HEK293 (cell line): Measurements from ENCODE around the gene DNAAF5.

Source experiments
- CTCF ChIA-PET: fragments of 350-600 bp; formaldehyde crosslinking; extraction: SDS; loops from one replicate; lab custom pipeline; 2021; ENCODE audit warnings: antibody characterized with exemption; lab: Yijun Ruan, JAX
- POLR2A ChIA-PET: fragments of 300-600 bp; formaldehyde crosslinking; extraction: SDS; loops from one replicate; lab custom pipeline; 2020; ENCODE audit warnings: antibody characterized with exemption, inconsistent platforms; lab: Yijun Ruan, JAX
- H3K27ac ChIP-seq: fragments of 200-500 bp; sonication (Bioruptor generic); 2 replicates; pipeline ENCODE4 v1.5.1; 2014; ENCODE audit warnings: low read depth, low read length, control low read depth, inconsistent platforms; ENCODE audit errors: extremely low read depth
- H3K36me3 ChIP-seq, 2 experiments: fragments of 200-500 bp in 1 of 2; sonication (Bioruptor generic) in 1 of 2; 1 replicate in 1 of 2; 2 replicates in 1 of 2; pipeline ENCODE4 v1.5.1; 2014 to 2017; ENCODE audit warnings: inconsistent platforms in 2 of 2, low read length in 2 of 2; ENCODE audit not compliant: control insufficient read depth in 2 of 2, insufficient read depth in 1 of 2
- H3K4me1 ChIP-seq: fragments of 200-500 bp; sonication (Bioruptor generic); 2 replicates; pipeline ENCODE4 v1.5.1; 2014; ENCODE audit warnings: mild to moderate bottlenecking, low read length, inconsistent platforms; ENCODE audit not compliant: control insufficient read depth, insufficient read depth
- H3K4me3 ChIP-seq: 2 replicates; pipeline ENCODE4 v1.5.1; 2011; ENCODE audit warnings: low read depth, mild to moderate bottlenecking, control low read depth, low read length, moderate library complexity
- H3K9me3 ChIP-seq: fragments of 200-500 bp; sonication (Bioruptor generic); 2 replicates; pipeline ENCODE4 v1.5.1; 2014; ENCODE audit warnings: low read depth, low read length, inconsistent platforms; ENCODE audit not compliant: control insufficient read depth, insufficient read depth
- BCL6B ChIP-seq: fragments of 450-650 bp; formaldehyde crosslinking; IDR thresholded peaks from 2 replicates; pipeline ENCODE4 v1.5.1; 2017; ENCODE audit warnings: missing biosample characterization, missing genetic modification characterization
- GFI1B ChIP-seq: fragments of 450-650 bp; formaldehyde crosslinking; IDR thresholded peaks from 2 replicates; pipeline ENCODE4 v1.5.1; 2016; ENCODE audit warnings: missing biosample characterization, missing genetic modification characterization
- HIC1 ChIP-seq: fragments of 450-650 bp; formaldehyde crosslinking; IDR thresholded peaks from 2 replicates; pipeline ENCODE4 v1.5.1; 2016; ENCODE audit warnings: missing biosample characterization, missing genetic modification characterization
- HOXA7 ChIP-seq: sonication (generic); formaldehyde crosslinking; IDR thresholded peaks from 2 replicates; pipeline ENCODE4 v1.8.1; 2022; ENCODE audit warnings: missing genetic modification reagents, borderline replicate concordance
- KLF7 ChIP-seq: fragments of 450-650 bp; formaldehyde crosslinking; IDR thresholded peaks from 2 replicates; pipeline ENCODE4 v1.5.1; 2016; ENCODE audit warnings: missing biosample characterization, missing genetic modification characterization, borderline replicate concordance
- PRDM6 ChIP-seq: fragments of 450-650 bp; formaldehyde crosslinking; IDR thresholded peaks from 2 replicates; pipeline ENCODE4 v1.5.1; 2017; ENCODE audit warnings: missing biosample characterization, missing genetic modification characterization
- SETDB1 ChIP-seq: IDR thresholded peaks from one replicate; pipeline ENCODE4 v1.6.1; 2017; ENCODE audit warnings: mild to moderate bottlenecking, low read length, moderate library complexity, mixed read lengths; ENCODE audit not compliant: insufficient read length
- SP7 ChIP-seq: fragments of 450-650 bp; formaldehyde crosslinking; IDR thresholded peaks from 2 replicates; pipeline ENCODE4 v1.5.1; 2016; ENCODE audit warnings: missing biosample characterization, missing genetic modification characterization
- TRIM28 ChIP-seq: IDR thresholded peaks from 2 replicates; pipeline ENCODE4 v1.6.1; 2011; ENCODE audit warnings: low read length, control low read depth, borderline replicate concordance
- ZFP37 ChIP-seq: fragments of 450-650 bp; formaldehyde crosslinking; IDR thresholded peaks from 2 replicates; pipeline ENCODE4 v1.5.1; 2016; ENCODE audit warnings: missing biosample characterization, missing genetic modification characterization
- ZNF10 ChIP-seq: fragments of 450-650 bp; formaldehyde crosslinking; IDR thresholded peaks from 2 replicates; pipeline ENCODE4 v1.5.1; 2017; ENCODE audit warnings: missing biosample characterization, missing genetic modification characterization
- ZNF114 ChIP-seq: fragments of 450-650 bp; formaldehyde crosslinking; IDR thresholded peaks from 2 replicates; pipeline ENCODE4 v1.5.0; 2017; ENCODE audit warnings: missing biosample characterization, missing genetic modification characterization
- ZNF146 ChIP-seq: fragments of 450-650 bp; formaldehyde crosslinking; IDR thresholded peaks from 2 replicates; pipeline ENCODE4 v1.5.1; 2016; ENCODE audit warnings: missing biosample characterization, missing genetic modification characterization
- ZNF169 ChIP-seq: fragments of 450-650 bp; formaldehyde crosslinking; IDR thresholded peaks from 2 replicates; pipeline ENCODE4 v1.5.1; 2016; ENCODE audit warnings: missing biosample characterization, missing genetic modification characterization
- ZNF211 ChIP-seq: fragments of 450-650 bp; formaldehyde crosslinking; IDR thresholded peaks from 2 replicates; pipeline ENCODE4 v1.5.1; 2016; ENCODE audit warnings: low read depth, missing biosample characterization, missing genetic modification characterization
- ZNF223 ChIP-seq: fragments of 450-650 bp; formaldehyde crosslinking; IDR thresholded peaks from 2 replicates; pipeline ENCODE4 v1.5.1; 2016; ENCODE audit warnings: missing biosample characterization, missing genetic modification characterization
- ZNF239 ChIP-seq: fragments of 450-650 bp; formaldehyde crosslinking; IDR thresholded peaks from 2 replicates; pipeline ENCODE4 v1.5.1; 2016; ENCODE audit warnings: missing biosample characterization, missing genetic modification characterization
- ZNF292 ChIP-seq: fragments of 450-650 bp; formaldehyde crosslinking; IDR thresholded peaks from 2 replicates; pipeline ENCODE4 v1.5.1; 2016; ENCODE audit warnings: low read depth, missing biosample characterization, missing genetic modification characterization, borderline replicate concordance
- ZNF324 ChIP-seq: fragments of 450-650 bp; formaldehyde crosslinking; IDR thresholded peaks from 2 replicates; pipeline ENCODE4 v1.5.1; 2016; ENCODE audit warnings: missing biosample characterization, missing genetic modification characterization
- ZNF514 ChIP-seq: fragments of 450-650 bp; formaldehyde crosslinking; IDR thresholded peaks from 2 replicates; pipeline ENCODE4 v1.5.1; 2016; ENCODE audit warnings: missing biosample characterization, missing genetic modification characterization
- ZNF555 ChIP-seq: fragments of 450-650 bp; formaldehyde crosslinking; conservative IDR thresholded peaks from 2 replicates; pipeline ENCODE4 v1.5.1; 2017; ENCODE audit warnings: missing biosample characterization, mild to moderate bottlenecking, missing genetic modification characterization, inconsistent platforms
- ZNF558 ChIP-seq: fragments of 450-650 bp; formaldehyde crosslinking; IDR thresholded peaks from 2 replicates; pipeline ENCODE4 v1.5.1; 2016; ENCODE audit warnings: missing biosample characterization, missing genetic modification characterization
- ZNF626 ChIP-seq: fragments of 450-650 bp; sonication (Bioruptor Pico); formaldehyde crosslinking; IDR thresholded peaks from 2 replicates; pipeline ENCODE4 v1.5.1; 2018; ENCODE audit warnings: missing biosample characterization, missing genetic modification characterization, inconsistent platforms
- ZNF677 ChIP-seq: fragments of 450-650 bp; IDR thresholded peaks from 2 replicates; pipeline ENCODE4 v1.5.0; 2018; ENCODE audit warnings: missing biosample characterization, mild to moderate bottlenecking, missing genetic modification characterization, moderate library complexity
- ZNF707 ChIP-seq: fragments of 450-650 bp; formaldehyde crosslinking; IDR thresholded peaks from 2 replicates; pipeline ENCODE4 v1.5.1; 2016; ENCODE audit warnings: missing biosample characterization, missing genetic modification characterization
- TF ChIP-seq, protein P1 (sequence below): fragments of 450-650 bp; formaldehyde crosslinking; IDR thresholded peaks from 2 replicates; pipeline ENCODE4 v1.5.0; 2017; ENCODE audit warnings: missing biosample characterization, missing genetic modification characterization, borderline replicate concordance
- TF ChIP-seq, protein P2 (sequence below): fragments of 450-650 bp; formaldehyde crosslinking; IDR thresholded peaks from 2 replicates; pipeline ENCODE4 v1.5.1; 2016; ENCODE audit warnings: missing biosample characterization, missing genetic modification characterization
- TF ChIP-seq, protein P3 (sequence below): fragments of 450-650 bp; formaldehyde crosslinking; IDR thresholded peaks from 2 replicates; pipeline ENCODE4 v1.5.1; 2017; ENCODE audit warnings: missing biosample characterization, missing genetic modification characterization

DNAAF5 gene

DNA sequence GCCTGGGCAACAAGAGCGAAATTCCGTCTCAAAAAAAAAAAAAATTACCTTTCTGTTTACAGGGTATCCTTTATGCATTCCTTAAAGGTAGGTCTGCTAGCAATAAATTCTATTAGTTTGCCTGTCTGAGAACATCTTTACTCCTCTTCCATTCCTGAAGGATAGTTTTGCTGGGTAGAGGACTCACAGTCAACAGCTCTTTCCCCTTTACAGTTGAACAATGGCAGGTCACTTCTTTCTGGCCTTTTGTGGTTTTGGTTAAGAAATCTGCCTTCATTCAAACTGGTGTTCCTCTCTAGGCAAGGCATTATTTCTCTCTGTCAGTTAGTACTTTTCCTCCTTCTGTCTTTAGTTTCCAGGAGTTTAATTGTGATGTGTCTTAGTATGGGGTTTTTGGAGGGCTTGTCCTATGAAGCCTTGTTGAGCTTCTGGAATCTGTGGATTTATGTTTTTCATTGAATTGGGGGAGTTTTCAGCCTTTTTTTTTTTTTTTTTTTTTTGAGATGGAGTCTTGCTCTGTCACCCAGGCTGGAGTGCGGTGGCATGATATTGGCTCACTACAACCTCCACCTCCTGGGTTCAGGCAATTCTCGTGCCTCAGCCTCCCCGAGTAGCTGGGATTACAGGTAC is 4.8 kb upstream of the DNAAF5 start:
- Histone ChIP-seq H3K4me3 (no peak overlapping the region), H3K9me3 (no peaks in the 10 kb centered on the region), H3K4me1 (no peaks in the 10 kb centered on the region), H3K36me3 (peaks cover 0 to 5% of the 10 kb centered on the region in 2 experiments; a peak in 1 of 3 replicates), H3K27ac (no peak overlapping the region)
- TF ChIP-seq ZNF555 (tag by site-specific recombination) (no peak), ZNF677 (tag by site-specific recombination) (no peak), ZNF146 (tag by site-specific recombination) (no peak), ZNF211 (0 out of 2 replicates have a peak, but pooled peaks have one; percentile 10), ZNF626 (tag by site-specific recombination) (no peak), HOXA7 (no peak), ZNF558 (tag by site-specific recombination) (peak; percentile 91), ZNF514 (tag by site-specific recombination) (no peak), ZFP37 (tag by site-specific recombination) (no peak), KLF7 (tag by site-specific recombination) (no peak), SETDB1 (peak; percentile 40), PRDM6 (tag by site-specific recombination) (no peak), ZNF239 (tag by site-specific recombination) (0 out of 2 replicates have a peak, but pooled peaks have one; percentile 36), ZNF707 (tag by site-specific recombination) (no peak), BCL6B (tag by site-specific recombination) (no peak), ZNF324 (tag by site-specific recombination) (no peak), GFI1B (tag by site-specific recombination) (no peak), ZNF292 (tag by site-specific recombination) (no peak), TRIM28 (no peak), ZNF169 (tag by site-specific recombination) (no peak), ZNF10 (tag by site-specific recombination) (no peak), SP7 (tag by site-specific recombination) (no peak), ZNF223 (no peak), ZNF114 (tag by site-specific recombination) (no peak), HIC1 (tag by site-specific recombination) (no peak)
- TF ChIP-seq, protein P1, sequence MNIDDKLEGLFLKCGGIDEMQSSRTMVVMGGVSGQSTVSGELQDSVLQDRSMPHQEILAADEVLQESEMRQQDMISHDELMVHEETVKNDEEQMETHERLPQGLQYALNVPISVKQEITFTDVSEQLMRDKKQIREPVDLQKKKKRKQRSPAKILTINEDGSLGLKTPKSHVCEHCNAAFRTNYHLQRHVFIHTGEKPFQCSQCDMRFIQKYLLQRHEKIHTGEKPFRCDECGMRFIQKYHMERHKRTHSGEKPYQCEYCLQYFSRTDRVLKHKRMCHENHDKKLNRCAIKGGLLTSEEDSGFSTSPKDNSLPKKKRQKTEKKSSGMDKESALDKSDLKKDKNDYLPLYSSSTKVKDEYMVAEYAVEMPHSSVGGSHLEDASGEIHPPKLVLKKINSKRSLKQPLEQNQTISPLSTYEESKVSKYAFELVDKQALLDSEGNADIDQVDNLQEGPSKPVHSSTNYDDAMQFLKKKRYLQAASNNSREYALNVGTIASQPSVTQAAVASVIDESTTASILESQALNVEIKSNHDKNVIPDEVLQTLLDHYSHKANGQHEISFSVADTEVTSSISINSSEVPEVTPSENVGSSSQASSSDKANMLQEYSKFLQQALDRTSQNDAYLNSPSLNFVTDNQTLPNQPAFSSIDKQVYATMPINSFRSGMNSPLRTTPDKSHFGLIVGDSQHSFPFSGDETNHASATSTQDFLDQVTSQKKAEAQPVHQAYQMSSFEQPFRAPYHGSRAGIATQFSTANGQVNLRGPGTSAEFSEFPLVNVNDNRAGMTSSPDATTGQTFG (tag by site-specific recombination), result no peak
- TF ChIP-seq, protein P2, sequence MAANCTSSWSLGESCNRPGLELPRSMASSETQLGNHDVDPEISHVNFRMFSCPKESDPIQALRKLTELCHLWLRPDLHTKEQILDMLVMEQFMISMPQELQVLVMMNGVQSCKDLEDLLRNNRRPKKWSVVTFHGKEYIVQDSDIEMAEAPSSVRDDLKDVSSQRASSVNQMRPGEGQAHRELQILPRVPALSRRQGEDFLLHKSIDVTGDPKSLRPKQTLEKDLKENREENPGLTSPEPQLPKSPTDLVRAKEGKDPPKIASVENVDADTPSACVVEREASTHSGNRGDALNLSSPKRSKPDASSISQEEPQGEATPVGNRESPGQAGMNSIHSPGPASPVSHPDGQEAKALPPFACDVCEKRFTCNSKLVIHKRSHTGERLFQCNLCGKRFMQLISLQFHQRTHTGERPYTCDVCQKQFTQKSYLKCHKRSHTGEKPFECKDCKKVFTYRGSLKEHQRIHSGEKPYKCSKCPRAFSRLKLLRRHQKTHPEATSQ (tag by site-specific recombination), result no peak
- TF ChIP-seq, protein P3, sequence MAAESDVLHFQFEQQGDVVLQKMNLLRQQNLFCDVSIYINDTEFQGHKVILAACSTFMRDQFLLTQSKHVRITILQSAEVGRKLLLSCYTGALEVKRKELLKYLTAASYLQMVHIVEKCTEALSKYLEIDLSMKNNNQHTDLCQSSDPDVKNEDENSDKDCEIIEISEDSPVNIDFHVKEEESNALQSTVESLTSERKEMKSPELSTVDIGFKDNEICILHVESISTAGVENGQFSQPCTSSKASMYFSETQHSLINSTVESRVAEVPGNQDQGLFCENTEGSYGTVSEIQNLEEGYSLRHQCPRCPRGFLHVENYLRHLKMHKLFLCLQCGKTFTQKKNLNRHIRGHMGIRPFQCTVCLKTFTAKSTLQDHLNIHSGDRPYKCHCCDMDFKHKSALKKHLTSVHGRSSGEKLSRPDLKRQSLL (tag by site-specific recombination), result no peak
- POLR2A ChIA-PET, result no interaction called here
- CTCF ChIA-PET, result interaction anchor here (0.7 kb wide), 1 partner anchor 11 kb away, joined by 4 read pairs; no protein-coding TSS in a partner anchor
